Stimulated activated CD8-positive, alpha-beta memory T cell treated with anti-CD3 and anti-CD28 coated beads, Interleukin-4, amount 100 ng/mL, for 24 hours (primary cell): ENCODE results near the gene SELENOS.
A peak's percentile ranks its signal among the peaks of the same experiment; 100 is the strongest.

Experiments used
- DNase-seq: peaks from one replicate; pipeline ENCODE4 v3.0.0-alpha.2; 2020; ENCODE audit warnings: low read depth

Gene SELENOS

GRCh38 chr15:101250873-101251829, 26.1 kb downstream of the SELENOS start:
- peak; percentile 34 for DNase-seq

GRCh38 chr15:101250341-101250831, 26.9 kb downstream of the SELENOS start:
- no peak for DNase-seq

- no peak for DNase-seq
Measured at GRCh38 chr15:101248274-101248673, 29.0 kb downstream of the SELENOS start.

- no peak for DNase-seq
Measured at GRCh38 chr15:101246824-101247745, 30.2 kb downstream of the SELENOS start.

- no peak for DNase-seq
Measured at GRCh38 chr15:101246391-101246790, 30.9 kb downstream of the SELENOS start.

GRCh38 chr15:101244889-101245668, 32.2 kb downstream of the SELENOS start:
- no peak for DNase-seq

GRCh38 chr15:101244036-101244781, 33.1 kb downstream of the SELENOS start:
- no peak for DNase-seq

GRCh38 chr15:101243420-101243819, 33.9 kb downstream of the SELENOS start:
- DNase-seq: no peak

- no peak for DNase-seq
Measured at GRCh38 chr15:101242999-101243336, 34.3 kb downstream of the SELENOS start.

GRCh38 chr15:101242160-101242998, 34.9 kb downstream of the SELENOS start:
- DNase-seq: peak; percentile 33

- DNase-seq: no peak
Measured at GRCh38 chr15:101240358-101240757, 36.9 kb downstream of the SELENOS start.

GRCh38 chr15:101239724-101240136, 37.6 kb downstream of the SELENOS start:
- DNase-seq: no peak

GRCh38 chr15:101237251-101237650, 40.0 kb downstream of the SELENOS start:
- DNase-seq: no peak

GRCh38 chr15:101233651-101234280, 43.5 kb downstream of the SELENOS start:
- DNase-seq: no peak

- DNase-seq: no peak
Measured at GRCh38 chr15:101232677-101233076, 44.6 kb downstream of the SELENOS start.

GRCh38 chr15:101228313-101228712, 49.0 kb downstream of the SELENOS start:
- no peak for DNase-seq

- DNase-seq: no peak
Measured at GRCh38 chr15:101225658-101226057, 51.6 kb downstream of the SELENOS start.
